Activated CD8-positive, alpha-beta T cell treated with anti-CD3 and anti-CD28 coated beads for 36 hours (primary cell): Measurements from ENCODE around the gene PZP. TPM values are rescaled to one million over a fixed set of nuclear protein-coding genes. Genes with fewer than 3 reads are reported as not detected.

Source experiments
- ATAC-seq: fragments of 200-7000 bp; cut with Tn5 transposase; one replicate; pipeline ENCODE4 v1.10.0; 2021; ENCODE audit warnings: mild to moderate bottlenecking, moderate library complexity
- CTCF ChIA-PET: fragments of 350-600 bp; sonication (Branson Sonifier 250); formaldehyde crosslinking; loops from one replicate; lab custom pipeline; 2021; ENCODE audit warnings: antibody characterized with exemption; lab: Charles Lee
- POLR2A ChIA-PET: fragments of 350-600 bp; sonication (Branson Sonifier 250); formaldehyde crosslinking; loops from one replicate; lab custom pipeline; 2021; ENCODE audit warnings: antibody characterized with exemption; lab: Charles Lee
- DNase-seq: peaks from one replicate; pipeline ENCODE4 v3.0.0-alpha.2; 2020
- H3K27ac Mint-ChIP-seq: one replicate; pipeline ENCODE4 v1.8.0; 2021; ENCODE audit warnings: mild to moderate bottlenecking, mixed read lengths
- H3K27me3 Mint-ChIP-seq: one replicate; pipeline ENCODE4 v1.8.0; 2021; ENCODE audit warnings: mixed read lengths
- H3K36me3 Mint-ChIP-seq: one replicate; pipeline ENCODE4 v1.8.0; 2021; ENCODE audit warnings: low read depth, mixed read lengths
- H3K4me1 Mint-ChIP-seq: one replicate; pipeline ENCODE4 v1.8.0; 2021; ENCODE audit warnings: low read depth, mixed read lengths
- H3K4me3 Mint-ChIP-seq: one replicate; pipeline ENCODE4 v1.8.0; 2021; ENCODE audit warnings: mild to moderate bottlenecking, moderate library complexity, mixed read lengths
- H3K9me3 Mint-ChIP-seq: one replicate; pipeline ENCODE4 v1.8.0; 2021; ENCODE audit warnings: mixed read lengths
- intact Hi-C: fragments of 100-400 bp; cut with micrococcal nuclease; formaldehyde crosslinking; loops from one replicate; pipeline ENCODE4 v1.10.0; 2022
- total RNA-seq, 2 experiments: library from RNA; stranded (reverse); gene quantifications; one replicate each; pipeline ENCODE4 v1.2.3, GENCODE V29; 2021
- TF ChIP-seq, protein P1 (sequence below): fragments of 200-600 bp; IDR thresholded peaks from one replicate; pipeline ENCODE4 v1.8.0; 2022; ENCODE audit warnings: antibody characterized with exemption, mild to moderate bottlenecking

Gene PZP
- total RNA-seq, 2 experiments from 2014 or later: not detected

DNA sequence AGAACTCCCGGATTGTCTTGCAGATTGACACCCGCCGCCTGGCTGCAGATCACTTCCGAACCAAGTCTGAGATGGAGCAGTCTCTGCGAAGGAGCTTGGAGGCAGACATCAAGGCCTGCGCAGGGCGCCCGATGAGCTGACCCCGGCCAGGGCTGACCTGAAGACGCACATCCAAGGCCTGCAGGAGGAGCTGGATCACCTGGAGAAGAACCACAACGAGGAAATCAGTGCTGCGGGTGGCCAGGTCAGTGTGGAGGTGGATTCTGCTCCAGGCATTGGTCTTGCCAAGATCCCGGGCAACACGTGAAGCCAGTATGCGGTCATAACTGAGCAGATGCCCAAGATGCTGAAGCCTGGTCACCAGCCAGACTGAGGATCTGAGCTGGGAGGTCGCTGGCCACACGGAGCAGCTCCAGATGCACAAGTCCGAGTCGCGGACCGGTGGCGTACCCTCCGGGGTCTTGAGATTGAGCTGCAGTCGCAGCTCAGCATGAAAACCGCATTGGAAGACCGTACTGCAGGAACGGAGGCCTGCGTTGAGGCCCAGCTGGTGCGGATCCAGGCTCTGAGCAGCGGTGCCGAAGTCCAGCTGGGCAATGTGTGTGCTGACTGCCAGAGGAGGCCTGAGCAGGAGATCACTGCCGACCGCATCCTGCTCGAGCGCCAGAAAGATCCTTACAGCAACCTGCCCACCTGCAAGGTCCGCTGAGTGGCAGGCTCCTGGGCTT is 80.1 kb downstream of the PZP start:
- no peaks in the 10 kb centered on the region for H3K9me3 Mint-ChIP-seq
- no peak for DNase-seq
- no peak overlapping the region for H3K27ac Mint-ChIP-seq
- no peaks in the 10 kb centered on the region for H3K36me3 Mint-ChIP-seq
- ChIA-PET POLR2A (no interaction called here), CTCF (interaction anchor here (1.2 kb wide), 1 partner anchor 78 kb away, joined by 4 read pairs; no protein-coding TSS in a partner anchor)
- H3K27me3 Mint-ChIP-seq: no peaks in the 10 kb centered on the region
- no peaks in the 10 kb centered on the region for H3K4me1 Mint-ChIP-seq
- intact Hi-C loops: no loop called here
- TF ChIP-seq, protein P1, sequence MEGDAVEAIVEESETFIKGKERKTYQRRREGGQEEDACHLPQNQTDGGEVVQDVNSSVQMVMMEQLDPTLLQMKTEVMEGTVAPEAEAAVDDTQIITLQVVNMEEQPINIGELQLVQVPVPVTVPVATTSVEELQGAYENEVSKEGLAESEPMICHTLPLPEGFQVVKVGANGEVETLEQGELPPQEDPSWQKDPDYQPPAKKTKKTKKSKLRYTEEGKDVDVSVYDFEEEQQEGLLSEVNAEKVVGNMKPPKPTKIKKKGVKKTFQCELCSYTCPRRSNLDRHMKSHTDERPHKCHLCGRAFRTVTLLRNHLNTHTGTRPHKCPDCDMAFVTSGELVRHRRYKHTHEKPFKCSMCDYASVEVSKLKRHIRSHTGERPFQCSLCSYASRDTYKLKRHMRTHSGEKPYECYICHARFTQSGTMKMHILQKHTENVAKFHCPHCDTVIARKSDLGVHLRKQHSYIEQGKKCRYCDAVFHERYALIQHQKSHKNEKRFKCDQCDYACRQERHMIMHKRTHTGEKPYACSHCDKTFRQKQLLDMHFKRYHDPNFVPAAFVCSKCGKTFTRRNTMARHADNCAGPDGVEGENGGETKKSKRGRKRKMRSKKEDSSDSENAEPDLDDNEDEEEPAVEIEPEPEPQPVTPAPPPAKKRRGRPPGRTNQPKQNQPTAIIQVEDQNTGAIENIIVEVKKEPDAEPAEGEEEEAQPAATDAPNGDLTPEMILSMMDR: no peak
- no peak for ATAC-seq
- no peak overlapping the region for H3K4me3 Mint-ChIP-seq

DNA sequence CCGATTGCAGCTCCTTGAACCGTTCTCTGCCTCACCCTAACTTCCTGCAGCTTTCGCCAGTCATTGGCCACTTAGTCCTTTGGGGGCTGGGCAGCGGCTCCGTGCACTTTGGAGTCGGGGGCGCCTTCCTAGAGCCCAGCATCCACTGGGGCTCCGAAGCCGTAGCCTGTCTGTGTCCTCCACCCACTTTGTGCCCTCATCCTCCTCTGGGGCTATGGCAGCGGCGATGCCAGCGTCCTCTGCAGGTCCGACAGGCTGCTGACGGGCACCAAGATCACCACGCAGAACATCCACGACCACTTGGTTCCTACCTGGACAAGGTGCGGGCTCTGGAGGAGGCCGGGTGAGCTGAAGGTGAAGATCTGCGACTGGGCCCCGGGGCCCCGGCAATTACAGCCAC is 80.7 kb downstream of the PZP start:
- Mint-ChIP-seq H3K4me3 (no peak overlapping the region), H3K36me3 (no peaks in the 10 kb centered on the region), H3K27ac (no peak overlapping the region), H3K9me3 (no peaks in the 10 kb centered on the region), H3K27me3 (no peaks in the 10 kb centered on the region), H3K4me1 (no peaks in the 10 kb centered on the region)
- CTCF ChIA-PET: interaction anchor here (1.2 kb wide), 2 partner anchors 8 to 78 kb away, joined by 4 to 6 read pairs; no protein-coding TSS in a partner anchor
- POLR2A ChIA-PET: no interaction called here
- intact Hi-C loops: no loop called here
- TF ChIP-seq, protein P1: no peak
- ATAC-seq (no peak), DNase-seq (no peak)

DNA sequence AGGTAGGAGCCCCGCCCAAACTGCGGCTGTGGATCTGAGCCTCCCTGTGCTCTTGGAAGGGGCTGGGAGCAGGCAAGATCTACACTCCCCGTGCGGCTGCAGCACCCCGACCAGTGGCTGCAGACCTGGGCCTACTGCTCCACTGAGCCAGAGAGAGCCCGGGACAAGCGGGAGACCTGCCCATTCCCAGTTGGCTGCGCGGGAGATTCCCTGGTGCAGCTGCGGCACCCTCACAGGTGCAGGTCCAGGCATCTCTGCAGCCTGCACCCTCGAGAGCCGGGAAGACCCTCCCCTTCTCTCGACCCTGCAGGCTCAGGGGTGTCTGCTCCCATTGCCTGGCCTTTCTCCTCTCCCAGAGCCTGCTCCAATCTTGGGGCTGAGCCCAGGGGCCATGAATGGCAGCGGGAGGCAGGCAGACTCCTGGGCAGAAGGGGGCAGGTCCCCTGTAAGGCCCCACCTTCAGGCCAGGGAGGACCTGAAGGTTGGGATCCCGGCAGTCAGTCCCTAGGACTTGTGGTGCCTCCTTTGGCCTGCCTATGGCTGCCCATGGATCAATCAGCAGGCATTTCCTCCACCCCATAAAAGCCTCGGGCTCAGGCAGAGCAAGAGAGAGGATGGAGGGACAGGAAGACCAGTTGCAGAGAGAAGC is 83.7 kb downstream of the PZP start:
- TF ChIP-seq, protein P1: no peak
- CTCF ChIA-PET: interaction anchor here (0.7 to 0.9 kb wide), 2 partner anchors 35 to 413 kb away, joined by 3 to 4 read pairs; no protein-coding TSS in a partner anchor
- POLR2A ChIA-PET: no interaction called here

DNA sequence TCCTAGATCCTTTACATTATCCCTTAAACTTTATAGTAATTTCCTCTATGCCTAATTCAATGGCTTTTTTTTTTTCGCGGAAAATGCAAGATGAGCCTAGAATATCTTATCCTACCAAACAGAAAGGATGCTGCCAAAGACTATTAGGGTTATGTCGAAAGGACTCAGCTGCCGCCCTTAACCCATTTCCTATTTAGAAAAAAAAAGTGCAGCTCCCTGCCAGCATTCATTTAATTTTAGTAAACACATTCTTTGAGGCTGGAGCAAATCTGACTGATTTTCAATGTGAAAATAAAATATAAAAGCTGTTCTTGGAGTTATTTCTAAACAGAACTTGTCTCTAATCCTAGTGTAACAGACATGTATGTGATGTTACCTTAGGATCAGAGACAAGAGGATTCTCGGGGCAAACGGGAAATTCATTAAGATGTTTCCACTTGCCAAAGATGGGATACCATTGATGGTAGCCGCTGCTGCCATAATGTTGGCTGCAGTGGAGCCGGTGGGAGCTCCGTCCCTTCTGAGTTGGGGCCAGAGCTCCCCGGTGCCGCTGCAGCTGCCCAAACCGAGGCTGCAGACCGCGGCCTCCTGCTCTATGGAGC is 84.3 kb downstream of the PZP start:
- no peaks in the 10 kb centered on the region for H3K27me3 Mint-ChIP-seq
- POLR2A ChIA-PET: no interaction called here
- CTCF ChIA-PET: interaction anchor here (0.9 kb wide), 1 partner anchor 26 kb away, joined by 3 read pairs; no protein-coding TSS in a partner anchor

More for the DNA sequence above, 83.7 kb downstream of the PZP start:
- Mint-ChIP-seq H3K4me1 (no peaks in the 10 kb centered on the region), H3K27ac (no peak overlapping the region), H3K9me3 (no peaks in the 10 kb centered on the region), H3K27me3 (no peaks in the 10 kb centered on the region), H3K36me3 (no peaks in the 10 kb centered on the region), H3K4me3 (no peak overlapping the region)
- intact Hi-C loops: no loop called here
- ATAC-seq: no peak
- no peak for DNase-seq

More for the DNA sequence above, 84.3 kb downstream of the PZP start:
- Mint-ChIP-seq H3K36me3 (no peaks in the 10 kb centered on the region), H3K27ac (no peak overlapping the region), H3K4me3 (no peak overlapping the region), H3K4me1 (no peaks in the 10 kb centered on the region), H3K9me3 (no peaks in the 10 kb centered on the region)
- DNase-seq (no peak), ATAC-seq (no peak)
- intact Hi-C loops: no loop called here
- TF ChIP-seq, protein P1: no peak
